Fibroblast of lung (primary cell): ENCODE measurements around the gene RELCH. TPM values are rescaled to one million over a fixed set of nuclear protein-coding genes. Genes with fewer than 3 reads are reported as not detected.

Source experiments
- DNase-seq, 2 donors: peaks; one replicate each; pipeline versions ENCODE4 v3.0.0 to v3.0.0-alpha.2; 2010; ENCODE audit warnings: low read depth in 2 of 2
- H2AFZ ChIP-seq: 2 replicates; pipeline ENCODE4 v1.5.1; 2012; ENCODE audit warnings: low read length, control low read depth, inconsistent platforms
- H3K27ac ChIP-seq: 2 replicates; pipeline ENCODE4 v1.5.1; 2011; ENCODE audit warnings: low read length, control low read depth; ENCODE audit not compliant: insufficient read depth
- H3K27me3 ChIP-seq: 2 replicates; pipeline ENCODE4 v1.5.1; 2011; ENCODE audit warnings: mild to moderate bottlenecking, low read length; ENCODE audit not compliant: control insufficient read depth, insufficient read depth
- H3K36me3 ChIP-seq: 2 replicates; pipeline ENCODE4 v1.5.1; 2011; ENCODE audit warnings: low read length; ENCODE audit not compliant: control insufficient read depth, insufficient read depth
- H3K4me1 ChIP-seq: 2 replicates; pipeline ENCODE4 v1.5.1; 2011; ENCODE audit warnings: low read length; ENCODE audit not compliant: control insufficient read depth, insufficient read depth; ENCODE audit errors: extremely low read depth
- H3K4me2 ChIP-seq: 2 replicates; pipeline ENCODE4 v1.5.1; 2011; ENCODE audit warnings: low read length, control low read depth; ENCODE audit not compliant: insufficient read depth; ENCODE audit errors: extremely low read depth
- H3K4me3 ChIP-seq, 4 experiments: fragments of 200-600 bp in 1 of 4; sonication (generic) in 1 of 4; replicated peaks in 1 of 4; 2 replicates each; pipeline ENCODE4 v1.5.1; 2011 to 2016; ENCODE audit warnings: low read length in 4 of 4, low read depth in 3 of 4, mild to moderate bottlenecking in 3 of 4, control low read depth in 2 of 4, inconsistent platforms in 1 of 4, mixed read lengths in 1 of 4; ENCODE audit not compliant: insufficient read depth in 1 of 4; ENCODE audit errors: control extremely low read depth in 1 of 4
- H3K79me2 ChIP-seq: 2 replicates; pipeline ENCODE4 v1.5.1; 2012; ENCODE audit warnings: mild to moderate bottlenecking, low read length, inconsistent platforms; ENCODE audit not compliant: control insufficient read depth, insufficient read depth
- H3K9ac ChIP-seq: 2 replicates; pipeline ENCODE4 v1.5.1; 2011; ENCODE audit warnings: mild to moderate bottlenecking, low read length, control low read depth; ENCODE audit not compliant: insufficient read depth
- H3K9me3 ChIP-seq: 2 replicates; pipeline ENCODE4 v1.5.1; 2012; ENCODE audit warnings: low read depth, low read length; ENCODE audit not compliant: control insufficient read depth, insufficient read depth
- H4K20me1 ChIP-seq: 2 replicates; pipeline ENCODE4 v1.5.1; 2011; ENCODE audit warnings: low read length; ENCODE audit not compliant: control insufficient read depth, insufficient read depth; ENCODE audit errors: extremely low read depth
- CTCF ChIP-seq, 2 donors: IDR thresholded peaks in 1 of 2; conservative IDR thresholded peaks in 1 of 2; 1 replicate in 1 of 2; 2 replicates in 1 of 2; pipeline ENCODE4 v1.5.1; 2011 to 2012; ENCODE audit warnings: low read length in 2 of 2, control low read depth in 1 of 2, inconsistent platforms in 1 of 2, low read depth in 1 of 2, mild to moderate bottlenecking in 1 of 2
- EZH2 ChIP-seq: IDR thresholded peaks from 2 replicates; pipeline ENCODE4 v1.5.1; 2012; ENCODE audit warnings: low read length, control low read depth, mild to moderate bottlenecking; ENCODE audit errors: missing control alignments
- polyA plus RNA-seq, 2 donors: library from polyadenylated mRNA; depleted of rRNA in 1 of 2; stranded (reverse) in 1 of 2; unstranded in 1 of 2; fragments of >200 nt; gene quantifications; 2 replicates each; pipeline ENCODE4 v1.2.1, GENCODE V29; 2011 to 2012; ENCODE audit warnings: missing spikeins in 1 of 2
- total RNA-seq: library from RNA; depleted of rRNA; stranded (reverse); fragments of >200 nt; gene quantifications from 2 replicates; pipeline ENCODE4 v1.2.1, GENCODE V29; 2014

The RELCH gene
- total and polyA plus RNA-seq, 2 donors (not counting 1 experiment from before 2014, with no cell fraction given) = 13.1 to 34.5 TPM

DNA sequence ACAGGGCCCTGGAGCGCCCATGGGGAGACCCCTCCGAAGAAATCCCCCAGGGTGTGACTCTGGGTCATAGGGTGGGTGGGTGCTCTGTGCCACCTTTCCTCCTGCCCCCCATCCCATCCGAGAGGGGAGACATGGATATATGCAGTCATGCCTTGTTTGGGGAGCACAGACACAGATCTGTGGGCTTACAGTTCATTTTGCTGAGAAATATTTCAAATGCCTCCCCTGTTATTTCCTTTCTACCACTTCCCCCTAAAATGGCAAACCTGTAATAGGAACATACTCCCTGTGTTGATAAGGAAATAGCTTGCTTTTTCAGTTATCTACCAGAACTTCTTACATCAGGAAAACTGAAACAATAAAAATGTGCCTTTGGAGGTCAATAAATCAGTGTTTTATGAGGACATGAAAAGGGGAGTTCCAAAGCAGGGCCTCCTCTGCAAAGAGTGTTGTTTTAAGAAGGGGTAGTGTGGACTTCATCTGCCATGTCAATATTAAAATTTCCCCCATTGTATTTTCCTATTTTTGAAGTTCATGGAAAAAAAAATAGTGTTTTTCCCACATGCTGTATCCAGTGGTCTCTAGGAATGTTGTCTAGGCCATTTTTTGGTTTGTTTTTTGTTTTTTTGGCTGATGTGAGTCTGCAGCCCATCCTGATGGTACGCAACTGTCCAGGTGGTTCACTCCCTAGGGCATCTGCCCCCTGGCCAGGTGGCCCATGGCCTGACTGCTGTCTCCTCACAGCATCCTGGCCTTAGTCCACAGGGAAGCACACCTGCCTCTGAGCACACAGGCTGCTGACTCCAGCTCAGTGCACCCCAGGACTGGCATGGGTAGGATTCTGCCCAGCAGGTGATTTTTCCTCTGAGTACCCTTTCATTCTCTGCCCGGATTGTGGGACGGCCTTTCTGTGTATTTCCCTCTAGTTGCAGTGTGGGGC lies 141.8 kb downstream of the RELCH start:
- Histone ChIP-seq H4K20me1 (peaks cover 2% of the 10 kb centered on the region), H3K4me1 (peaks cover 15% of the 10 kb centered on the region), H3K9ac (no peak overlapping the region), H3K79me2 (no peaks in the 10 kb centered on the region), H3K27me3 (peaks cover 37% of the 10 kb centered on the region), H3K4me3 (no peak overlapping the region), H3K9me3 (no peaks in the 10 kb centered on the region), H3K4me2 (no peak overlapping the region), H3K36me3 (no peaks in the 10 kb centered on the region), H2AFZ (no peak overlapping the region), H3K27ac (no peak overlapping the region)
- TF ChIP-seq EZH2 (no peak), CTCF (conservative IDR thresholded peaks at IDR 0.05 in 1 of 2, IDR thresholded peaks at IDR 0.05 in 1 of 2; ENCODE audit: low read depth in 1 of 2, low read length in 2 of 2) (no peak)
- DNase-seq = no peak

- TF ChIP-seq CTCF (conservative IDR thresholded peaks at IDR 0.05 in 1 of 2, IDR thresholded peaks at IDR 0.05 in 1 of 2; ENCODE audit: low read depth in 1 of 2, low read length in 2 of 2) (no peak), EZH2 (no peak)
- no peak overlapping the region for H3K4me3 ChIP-seq
- DNase-seq = peak; percentile 51 to 83
- no peak overlapping the region for H3K27ac ChIP-seq
- peaks cover 15% of the 10 kb centered on the region for H3K4me1 ChIP-seq
- peak overlapping the region; percentile 7 for H3K4me2 ChIP-seq
- no peaks in the 10 kb centered on the region for H3K79me2 ChIP-seq
- no peak overlapping the region for H3K9ac ChIP-seq
- no peak overlapping the region for H2AFZ ChIP-seq
- H4K20me1 ChIP-seq = peaks cover 2% of the 10 kb centered on the region
- H3K27me3 ChIP-seq = peaks cover 28% of the 10 kb centered on the region
- H3K36me3 ChIP-seq = no peaks in the 10 kb centered on the region
- H3K9me3 ChIP-seq = no peaks in the 10 kb centered on the region
These were observed 142.8 kb downstream of the RELCH start for GRCh38 chr18:62329691-62330454.

- Histone ChIP-seq H3K27me3 (peaks cover 24% of the 10 kb centered on the region), H2AFZ (no peak overlapping the region), H3K79me2 (no peaks in the 10 kb centered on the region), H3K9ac (no peak overlapping the region), H3K4me2 (no peak overlapping the region), H3K27ac (no peak overlapping the region), H3K9me3 (no peaks in the 10 kb centered on the region), H3K4me3 (no peak overlapping the region), H4K20me1 (peaks cover 2% of the 10 kb centered on the region), H3K4me1 (peaks cover 15% of the 10 kb centered on the region), H3K36me3 (no peaks in the 10 kb centered on the region)
- DNase-seq = no peak
- TF ChIP-seq CTCF (conservative IDR thresholded peaks at IDR 0.05 in 1 of 2, IDR thresholded peaks at IDR 0.05 in 1 of 2; ENCODE audit: low read depth in 1 of 2, low read length in 2 of 2) (no peak), EZH2 (no peak)
These were observed 143.6 kb downstream of the RELCH start for GRCh38 chr18:62330650-62331049.
